OCI-LY7 (cell line): Measurements from ENCODE around the gene CCDC12. TPM values are rescaled to one million over a fixed set of nuclear protein-coding genes. Genes with fewer than 3 reads are reported as not detected.

Source experiments
- BruUV-seq: library from RNA; stranded (reverse); fragments of 400-500 nt; replicated peaks from 2 replicates; lab custom pipeline; 2021; lab: Mats Ljungman, UMichigan
- CTCF ChIA-PET: fragments of 300-600 bp; sonication (Branson Sonifier 250); formaldehyde crosslinking; loops from one replicate; lab custom pipeline; 2022; ENCODE audit warnings: antibody characterized with exemption; ENCODE audit not compliant: unreplicated experiment; lab: Charles Lee
- POLR2A ChIA-PET: fragments of 300-600 bp; sonication (Branson Sonifier 250); formaldehyde crosslinking; loops from one replicate; lab custom pipeline; 2022; ENCODE audit warnings: antibody characterized with exemption; lab: Charles Lee
- DNase-seq: peaks from one replicate; pipeline ENCODE4 v3.0.0-alpha.2; 2015; ENCODE audit warnings: low spot score
- H2AFZ ChIP-seq: fragments of 200-600 bp; sonication (generic), shearing (Covaris generic); 2 replicates; pipeline ENCODE4 v1.6.1; 2014; ENCODE audit warnings: mild to moderate bottlenecking, antibody characterized with exemption, low read length, moderate library complexity
- H3K27ac ChIP-seq: fragments of 200-600 bp; sonication (generic); 2 replicates; pipeline ENCODE4 v1.5.1; 2014; ENCODE audit warnings: mixed run types, low read depth, mild to moderate bottlenecking, moderate library complexity, low read length, inconsistent platforms; ENCODE audit not compliant: poor library complexity, severe bottlenecking
- H3K36me3 ChIP-seq: fragments of 200-600 bp; sonication (generic); 2 replicates; pipeline ENCODE4 v1.6.1; 2014; ENCODE audit warnings: mild to moderate bottlenecking, antibody characterized with exemption, low read length, moderate library complexity, mixed read lengths; ENCODE audit not compliant: insufficient read depth
- H3K4me1 ChIP-seq: fragments of 200-600 bp; sonication (generic); 2 replicates; pipeline ENCODE4 v1.5.1; 2014; ENCODE audit warnings: mild to moderate bottlenecking, low read length; ENCODE audit not compliant: insufficient read depth, poor library complexity, severe bottlenecking
- H3K4me2 ChIP-seq: fragments of 200-600 bp; sonication (generic); 2 replicates; pipeline ENCODE4 v1.6.1; 2014; ENCODE audit warnings: mild to moderate bottlenecking, low read length
- H3K4me3 ChIP-seq: fragments of 200-600 bp; sonication (generic); 2 replicates; pipeline ENCODE4 v1.5.1; 2014; ENCODE audit warnings: mild to moderate bottlenecking, low read depth, low read length; ENCODE audit not compliant: poor library complexity, severe bottlenecking
- H3K79me2 ChIP-seq: fragments of 200-600 bp; sonication (generic); 2 replicates; pipeline ENCODE4 v1.6.1; 2016; ENCODE audit warnings: low read depth, mild to moderate bottlenecking, low read length, moderate library complexity, mixed read lengths; ENCODE audit not compliant: insufficient read depth
- H3K9me2 ChIP-seq: fragments of 200-600 bp; sonication (generic); 2 replicates; pipeline ENCODE4 v1.6.1; 2016; ENCODE audit warnings: mild to moderate bottlenecking, low read length, mixed read lengths; ENCODE audit not compliant: insufficient read depth
- H3K9me3 ChIP-seq: fragments of 200-600 bp; sonication (generic); 2 replicates; pipeline ENCODE4 v1.6.1; 2014; ENCODE audit warnings: mild to moderate bottlenecking, mixed run types, low read length, mixed read lengths
- H4K20me1 ChIP-seq: fragments of 200-600 bp; sonication (generic); 2 replicates; pipeline ENCODE4 v1.6.1; 2014; ENCODE audit warnings: mild to moderate bottlenecking, antibody characterized with exemption, low read length, moderate library complexity, mixed read lengths; ENCODE audit not compliant: insufficient read depth
- EZH2phosphoT487 ChIP-seq: fragments of 200-600 bp; sonication (generic); IDR thresholded peaks from 2 replicates; pipeline ENCODE4 v1.6.1; 2018; ENCODE audit warnings: low read depth, borderline replicate concordance, mild to moderate bottlenecking, mixed run types, antibody characterized with exemption, low read length, moderate library complexity, mixed read lengths
- intact Hi-C: fragments of 100-400 bp; cut with micrococcal nuclease; formaldehyde crosslinking; loops from one replicate; pipeline ENCODE4 v1.10.0; 2022; ENCODE audit not compliant: unreplicated experiment
- total RNA-seq, 2 experiments: library from RNA; depleted of rRNA in 1 of 2; stranded (reverse); fragments of >200 nt in 1 of 2; shearing (Covaris generic) in 1 of 2; gene quantifications; 2 replicates each; pipeline ENCODE4 v1.2.3, GENCODE V29; 2014 to 2022
- TF ChIP-seq, protein P1 (sequence below): fragments of 200-600 bp; sonication (generic); conservative IDR thresholded peaks from 2 replicates; pipeline ENCODE4 v1.5.1; 2014; ENCODE audit warnings: mild to moderate bottlenecking, antibody characterized with exemption, low read length, moderate library complexity, mixed read lengths

The CCDC12 gene
- total RNA-seq, 2 experiments from 2014 or later: 74.9 to 116 TPM

DNA sequence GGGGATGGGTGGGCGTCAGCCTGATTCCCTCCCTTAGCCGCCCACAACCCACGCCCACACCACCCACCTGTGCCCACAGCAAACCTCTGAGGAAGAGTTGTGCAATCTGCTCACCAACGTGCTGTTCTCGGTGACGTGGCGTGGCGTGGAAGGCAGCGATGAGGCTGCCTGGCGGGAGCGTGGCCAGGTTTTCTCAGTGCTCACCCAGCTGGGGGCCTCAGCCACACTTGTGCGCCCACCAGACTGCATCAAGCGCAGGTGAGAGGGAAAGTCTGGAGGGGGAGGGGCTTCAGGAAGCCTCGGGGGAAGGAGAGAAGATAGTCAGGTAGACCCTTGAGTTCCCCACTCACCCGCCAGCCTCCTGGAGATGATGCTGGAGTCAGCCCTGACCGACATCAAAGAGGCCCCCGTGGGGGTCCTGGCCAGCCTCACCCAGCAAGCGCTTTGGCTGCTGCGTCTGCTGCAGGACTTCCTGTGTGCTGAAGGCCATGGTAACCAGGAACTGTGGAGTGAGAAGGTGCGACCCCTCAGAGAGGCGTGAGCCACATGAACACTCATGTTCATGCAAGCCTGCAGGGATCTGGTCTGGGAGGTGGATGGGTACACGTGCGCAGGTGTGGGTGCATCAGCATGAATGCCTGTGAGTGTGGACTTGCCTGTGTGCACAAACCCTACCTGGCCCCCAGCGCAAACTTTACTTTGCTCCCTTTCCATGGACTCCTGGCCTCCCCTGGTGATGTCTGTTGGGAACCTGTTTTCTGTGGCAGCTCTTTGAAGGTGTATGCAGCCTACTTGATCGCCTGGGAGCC, 24.6 kb upstream of the CCDC12 start:
- POLR2A ChIA-PET: no interaction called here
- Histone ChIP-seq H3K27ac (no peak overlapping the region), H3K36me3 (peaks cover 78% of the 10 kb centered on the region), H3K9me2 (no peaks in the 10 kb centered on the region), H4K20me1 (no peaks in the 10 kb centered on the region), H2AFZ (no peak overlapping the region), H3K4me1 (no peaks in the 10 kb centered on the region), H3K9me3 (no peaks in the 10 kb centered on the region), H3K4me3 (no peak overlapping the region), H3K79me2 (no peaks in the 10 kb centered on the region), H3K4me2 (no peak overlapping the region)
- intact Hi-C loops: no loop called here
- TF ChIP-seq EZH2phosphoT487: no peak
- TF ChIP-seq, protein P1, sequence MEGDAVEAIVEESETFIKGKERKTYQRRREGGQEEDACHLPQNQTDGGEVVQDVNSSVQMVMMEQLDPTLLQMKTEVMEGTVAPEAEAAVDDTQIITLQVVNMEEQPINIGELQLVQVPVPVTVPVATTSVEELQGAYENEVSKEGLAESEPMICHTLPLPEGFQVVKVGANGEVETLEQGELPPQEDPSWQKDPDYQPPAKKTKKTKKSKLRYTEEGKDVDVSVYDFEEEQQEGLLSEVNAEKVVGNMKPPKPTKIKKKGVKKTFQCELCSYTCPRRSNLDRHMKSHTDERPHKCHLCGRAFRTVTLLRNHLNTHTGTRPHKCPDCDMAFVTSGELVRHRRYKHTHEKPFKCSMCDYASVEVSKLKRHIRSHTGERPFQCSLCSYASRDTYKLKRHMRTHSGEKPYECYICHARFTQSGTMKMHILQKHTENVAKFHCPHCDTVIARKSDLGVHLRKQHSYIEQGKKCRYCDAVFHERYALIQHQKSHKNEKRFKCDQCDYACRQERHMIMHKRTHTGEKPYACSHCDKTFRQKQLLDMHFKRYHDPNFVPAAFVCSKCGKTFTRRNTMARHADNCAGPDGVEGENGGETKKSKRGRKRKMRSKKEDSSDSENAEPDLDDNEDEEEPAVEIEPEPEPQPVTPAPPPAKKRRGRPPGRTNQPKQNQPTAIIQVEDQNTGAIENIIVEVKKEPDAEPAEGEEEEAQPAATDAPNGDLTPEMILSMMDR: no peak
- DNase-seq: no peak
- CTCF ChIA-PET: no interaction called here
- BruUV-seq: no TSS peak

DNA sequence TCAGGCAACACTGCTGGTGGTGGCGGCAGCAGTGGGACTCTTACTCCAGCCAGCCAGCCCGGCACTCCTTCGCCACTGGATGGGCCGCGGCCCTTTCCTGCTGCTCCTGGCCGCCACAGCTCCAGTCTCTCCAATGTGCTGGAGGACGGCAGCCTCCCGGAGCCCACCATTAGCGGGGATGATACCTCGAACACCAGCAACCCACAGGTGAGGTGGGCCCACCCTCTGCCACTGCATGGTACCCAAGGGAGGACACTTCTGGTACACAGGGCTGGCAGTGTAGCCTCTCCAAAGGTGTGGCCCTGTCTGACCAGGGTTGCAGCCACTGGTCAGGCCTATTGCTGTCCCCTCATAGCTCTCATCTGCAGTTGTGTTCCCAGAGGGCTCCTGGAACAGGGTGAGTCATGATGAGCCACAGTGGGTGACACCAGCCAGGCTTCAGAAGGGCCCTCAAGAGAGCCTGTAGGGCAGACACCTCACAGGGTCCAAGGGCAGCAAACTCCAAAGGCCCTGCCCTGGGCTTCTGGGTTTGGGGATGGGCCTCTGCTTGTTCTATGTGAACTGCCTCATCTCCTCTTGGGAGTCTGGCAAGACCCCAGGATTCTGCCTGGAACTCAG, 23.8 kb upstream of the CCDC12 start:
- H3K36me3 ChIP-seq: peaks cover 77% of the 10 kb centered on the region
- POLR2A ChIA-PET: no interaction called here
- TF ChIP-seq, protein P1: no peak
- no peak for TF ChIP-seq EZH2phosphoT487

More for the DNA sequence above, 23.8 kb upstream of the CCDC12 start:
- Histone ChIP-seq H3K4me2 (no peak overlapping the region), H3K4me1 (no peaks in the 10 kb centered on the region), H3K27ac (no peak overlapping the region), H3K79me2 (no peaks in the 10 kb centered on the region), H4K20me1 (no peaks in the 10 kb centered on the region), H3K9me2 (no peaks in the 10 kb centered on the region), H3K9me3 (no peaks in the 10 kb centered on the region), H3K4me3 (no peak overlapping the region), H2AFZ (no peak overlapping the region)
- no TSS peak for BruUV-seq
- DNase-seq: no peak
- CTCF ChIA-PET: interaction anchor here (1.0 kb wide), 1 partner anchor 74 kb away, joined by 3 read pairs; no protein-coding TSS in a partner anchor
- intact Hi-C loops: no loop called here
